Dendritic cell treated with granulocyte-macrophage colony-stimulating factor and Interleukin-4, amounts not matched to agents 40 ng/mL and 50 ng/mL, for 4 days (primary cell): ENCODE measurements around the gene PDZD2.

Source experiments
- H3K27ac Mint-ChIP-seq: one replicate; pipeline ENCODE4 v1.8.0; 2022; ENCODE audit warnings: mild to moderate bottlenecking, mixed read lengths
- H3K27me3 Mint-ChIP-seq: one replicate; pipeline ENCODE4 v1.8.0; 2022; ENCODE audit warnings: mild to moderate bottlenecking, mixed read lengths
- H3K36me3 Mint-ChIP-seq: one replicate; pipeline ENCODE4 v1.8.0; 2022; ENCODE audit warnings: low read depth, mixed read lengths
- H3K4me1 Mint-ChIP-seq: one replicate; pipeline ENCODE4 v1.8.0; 2022; ENCODE audit warnings: low read depth, mixed read lengths
- H3K4me3 Mint-ChIP-seq: one replicate; pipeline ENCODE4 v1.8.0; 2022; ENCODE audit warnings: mild to moderate bottlenecking, moderate library complexity, mixed read lengths
- H3K9me3 Mint-ChIP-seq: one replicate; pipeline ENCODE4 v1.8.0; 2022; ENCODE audit warnings: mixed read lengths
- intact Hi-C: fragments of 100-400 bp; cut with micrococcal nuclease; formaldehyde crosslinking; loops from one replicate; pipeline ENCODE4 v1.15.0; 2022

Gene PDZD2

GRCh38 chr5:32051796-32052195 lies 412.9 kb downstream of the PDZD2 start:
- intact Hi-C loops, result no loop called here
- Mint-ChIP-seq H3K27ac (no peak overlapping the region), H3K4me3 (no peak overlapping the region), H3K9me3 (no peaks in the 10 kb centered on the region), H3K36me3 (no peaks in the 10 kb centered on the region), H3K27me3 (no peaks in the 10 kb centered on the region), H3K4me1 (no peaks in the 10 kb centered on the region)

- no peaks in the 10 kb centered on the region for H3K27me3 Mint-ChIP-seq
- no peak overlapping the region for H3K27ac Mint-ChIP-seq
- H3K4me3 Mint-ChIP-seq, result no peak overlapping the region
- intact Hi-C loops, result no loop called here
- H3K9me3 Mint-ChIP-seq, result no peaks in the 10 kb centered on the region
- no peaks in the 10 kb centered on the region for H3K4me1 Mint-ChIP-seq
- no peaks in the 10 kb centered on the region for H3K36me3 Mint-ChIP-seq
These were observed 417.2 kb downstream of the PDZD2 start for GRCh38 chr5:32055891-32056866.

- no peak overlapping the region for H3K27ac Mint-ChIP-seq
- no peaks in the 10 kb centered on the region for H3K9me3 Mint-ChIP-seq
- no peaks in the 10 kb centered on the region for H3K4me1 Mint-ChIP-seq
- H3K4me3 Mint-ChIP-seq, result no peak overlapping the region
- no peaks in the 10 kb centered on the region for H3K36me3 Mint-ChIP-seq
- H3K27me3 Mint-ChIP-seq, result no peaks in the 10 kb centered on the region
- intact Hi-C loops, result no loop called here
These were observed 418.5 kb downstream of the PDZD2 start for GRCh38 chr5:32057187-32058096.

- intact Hi-C loops, result no loop called here
- Mint-ChIP-seq H3K9me3 (no peaks in the 10 kb centered on the region), H3K27ac (no peak overlapping the region), H3K36me3 (no peaks in the 10 kb centered on the region), H3K27me3 (no peaks in the 10 kb centered on the region), H3K4me1 (no peaks in the 10 kb centered on the region), H3K4me3 (no peak overlapping the region)
These were observed 419.2 kb downstream of the PDZD2 start for GRCh38 chr5:32058101-32058500.

- no peaks in the 10 kb centered on the region for H3K27me3 Mint-ChIP-seq
- no peaks in the 10 kb centered on the region for H3K4me1 Mint-ChIP-seq
- no peaks in the 10 kb centered on the region for H3K36me3 Mint-ChIP-seq
- intact Hi-C loops, result no loop called here
- H3K27ac Mint-ChIP-seq, result no peak overlapping the region
- H3K9me3 Mint-ChIP-seq, result no peaks in the 10 kb centered on the region
- no peak overlapping the region for H3K4me3 Mint-ChIP-seq
These were observed 420.1 kb downstream of the PDZD2 start for GRCh38 chr5:32058997-32059396.

GRCh38 chr5:32059761-32060530 lies 421.0 kb downstream of the PDZD2 start:
- intact Hi-C loops, result no loop called here
- H3K27ac Mint-ChIP-seq, result no peak overlapping the region
- no peak overlapping the region for H3K4me3 Mint-ChIP-seq
- no peaks in the 10 kb centered on the region for H3K36me3 Mint-ChIP-seq
- H3K9me3 Mint-ChIP-seq, result no peaks in the 10 kb centered on the region
- no peaks in the 10 kb centered on the region for H3K4me1 Mint-ChIP-seq
- H3K27me3 Mint-ChIP-seq, result no peaks in the 10 kb centered on the region

- no peaks in the 10 kb centered on the region for H3K9me3 Mint-ChIP-seq
- H3K27ac Mint-ChIP-seq, result no peak overlapping the region
- no peak overlapping the region for H3K4me3 Mint-ChIP-seq
- no peaks in the 10 kb centered on the region for H3K36me3 Mint-ChIP-seq
- H3K4me1 Mint-ChIP-seq, result no peaks in the 10 kb centered on the region
- intact Hi-C loops, result no loop called here
- no peaks in the 10 kb centered on the region for H3K27me3 Mint-ChIP-seq
These were observed 422.3 kb downstream of the PDZD2 start for GRCh38 chr5:32061236-32061635.

GRCh38 chr5:32066448-32066847 lies 427.5 kb downstream of the PDZD2 start:
- no peaks in the 10 kb centered on the region for H3K27me3 Mint-ChIP-seq
- no peaks in the 10 kb centered on the region for H3K4me1 Mint-ChIP-seq
- no peaks in the 10 kb centered on the region for H3K9me3 Mint-ChIP-seq
- intact Hi-C loops, result no loop called here
- H3K4me3 Mint-ChIP-seq, result no peak overlapping the region
- H3K36me3 Mint-ChIP-seq, result no peaks in the 10 kb centered on the region
- no peak overlapping the region for H3K27ac Mint-ChIP-seq

GRCh38 chr5:32067774-32068470 lies 429.0 kb downstream of the PDZD2 start:
- H3K9me3 Mint-ChIP-seq, result no peaks in the 10 kb centered on the region
- intact Hi-C loops, result no loop called here
- no peaks in the 10 kb centered on the region for H3K36me3 Mint-ChIP-seq
- no peak overlapping the region for H3K27ac Mint-ChIP-seq
- H3K4me3 Mint-ChIP-seq, result no peak overlapping the region
- H3K27me3 Mint-ChIP-seq, result no peaks in the 10 kb centered on the region
- H3K4me1 Mint-ChIP-seq, result no peaks in the 10 kb centered on the region

- H3K27ac Mint-ChIP-seq, result no peak overlapping the region
- H3K9me3 Mint-ChIP-seq, result no peaks in the 10 kb centered on the region
- no peaks in the 10 kb centered on the region for H3K4me1 Mint-ChIP-seq
- intact Hi-C loops, result no loop called here
- no peaks in the 10 kb centered on the region for H3K36me3 Mint-ChIP-seq
- no peaks in the 10 kb centered on the region for H3K27me3 Mint-ChIP-seq
- no peak overlapping the region for H3K4me3 Mint-ChIP-seq
These were observed 429.6 kb downstream of the PDZD2 start for GRCh38 chr5:32068561-32068960.

GRCh38 chr5:32069396-32069795 lies 430.5 kb downstream of the PDZD2 start:
- H3K9me3 Mint-ChIP-seq, result no peaks in the 10 kb centered on the region
- H3K4me1 Mint-ChIP-seq, result no peaks in the 10 kb centered on the region
- H3K27me3 Mint-ChIP-seq, result no peaks in the 10 kb centered on the region
- no peaks in the 10 kb centered on the region for H3K36me3 Mint-ChIP-seq
- no peak overlapping the region for H3K27ac Mint-ChIP-seq
- intact Hi-C loops, result no loop called here
- no peak overlapping the region for H3K4me3 Mint-ChIP-seq

GRCh38 chr5:32071351-32071944 lies 432.5 kb downstream of the PDZD2 start:
- intact Hi-C loops, result no loop called here
- H3K4me1 Mint-ChIP-seq, result no peaks in the 10 kb centered on the region
- H3K36me3 Mint-ChIP-seq, result no peaks in the 10 kb centered on the region
- H3K27ac Mint-ChIP-seq, result no peak overlapping the region
- no peak overlapping the region for H3K4me3 Mint-ChIP-seq
- H3K9me3 Mint-ChIP-seq, result no peaks in the 10 kb centered on the region
- no peaks in the 10 kb centered on the region for H3K27me3 Mint-ChIP-seq

GRCh38 chr5:32072054-32072453 lies 433.1 kb downstream of the PDZD2 start:
- Mint-ChIP-seq H3K36me3 (no peaks in the 10 kb centered on the region), H3K27ac (no peak overlapping the region), H3K9me3 (no peaks in the 10 kb centered on the region), H3K4me3 (no peak overlapping the region), H3K27me3 (no peaks in the 10 kb centered on the region), H3K4me1 (no peaks in the 10 kb centered on the region)
- intact Hi-C loops, result no loop called here
